ENCODE measurements around the gene CLHC1. TPM values are rescaled to one million over a fixed set of nuclear protein-coding genes. Genes with fewer than 3 reads are reported as not detected.
"Not testable (repeated sequence)": the region's sequence is repeated elsewhere in the genome, so short reads cannot be mapped to it uniquely, and the experiment has no call there.

The CLHC1 gene
- total RNA-seq, 1 donor, result 14.5 TPM

DNA sequence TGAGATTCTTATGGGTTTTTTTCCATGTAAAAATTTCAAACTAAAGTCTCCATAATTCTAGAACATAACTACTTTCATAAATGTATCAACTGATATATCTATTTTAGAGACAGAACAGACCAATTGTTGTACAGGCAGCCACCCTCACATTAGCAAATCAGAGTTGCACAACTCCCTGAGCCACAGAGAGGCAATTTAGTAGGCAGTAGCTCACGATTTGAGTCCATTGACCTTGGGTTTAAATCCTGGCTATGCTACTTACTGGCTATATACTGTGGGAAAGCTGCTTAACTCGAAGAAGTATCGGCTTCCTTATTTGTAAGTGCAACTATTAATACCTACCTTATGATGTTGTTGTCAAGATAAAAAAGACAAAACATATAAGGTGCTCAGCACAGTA, 20.7 kb upstream of the CLHC1 start:
- H3K4me1 ChIP-seq (ENCODE audit: insufficient read depth, low read length), result no peaks in the 10 kb centered on the region
- H3K27me3 ChIP-seq (ENCODE audit: insufficient read depth, low read length), result no peaks in the 10 kb centered on the region
- no peaks in the 10 kb centered on the region for H4K20me1 ChIP-seq (ENCODE audit: insufficient read depth, low read length)
- H3K27ac ChIP-seq (ENCODE audit: low read depth, low read length), result no peak overlapping the region
- H2AFZ ChIP-seq (ENCODE audit: low read length), result no peak overlapping the region
- H3K36me3 ChIP-seq (ENCODE audit: insufficient read depth, low read length), result peaks cover 40% of the 10 kb centered on the region
- H3K9me3 ChIP-seq (ENCODE audit: low read depth, low read length), result no peaks in the 10 kb centered on the region
- no peak for DNase-seq (ENCODE audit: insufficient read length, low spot score, missing footprints)
- H3K4me2 ChIP-seq (ENCODE audit: insufficient read depth, low read length), result no peak overlapping the region
- H3K79me2 ChIP-seq (ENCODE audit: insufficient read depth, low read length), result no peaks in the 10 kb centered on the region
- no peak overlapping the region for H3K4me3 ChIP-seq (ENCODE audit: insufficient read depth, low read length)
- TF ChIP-seq, protein P1, sequence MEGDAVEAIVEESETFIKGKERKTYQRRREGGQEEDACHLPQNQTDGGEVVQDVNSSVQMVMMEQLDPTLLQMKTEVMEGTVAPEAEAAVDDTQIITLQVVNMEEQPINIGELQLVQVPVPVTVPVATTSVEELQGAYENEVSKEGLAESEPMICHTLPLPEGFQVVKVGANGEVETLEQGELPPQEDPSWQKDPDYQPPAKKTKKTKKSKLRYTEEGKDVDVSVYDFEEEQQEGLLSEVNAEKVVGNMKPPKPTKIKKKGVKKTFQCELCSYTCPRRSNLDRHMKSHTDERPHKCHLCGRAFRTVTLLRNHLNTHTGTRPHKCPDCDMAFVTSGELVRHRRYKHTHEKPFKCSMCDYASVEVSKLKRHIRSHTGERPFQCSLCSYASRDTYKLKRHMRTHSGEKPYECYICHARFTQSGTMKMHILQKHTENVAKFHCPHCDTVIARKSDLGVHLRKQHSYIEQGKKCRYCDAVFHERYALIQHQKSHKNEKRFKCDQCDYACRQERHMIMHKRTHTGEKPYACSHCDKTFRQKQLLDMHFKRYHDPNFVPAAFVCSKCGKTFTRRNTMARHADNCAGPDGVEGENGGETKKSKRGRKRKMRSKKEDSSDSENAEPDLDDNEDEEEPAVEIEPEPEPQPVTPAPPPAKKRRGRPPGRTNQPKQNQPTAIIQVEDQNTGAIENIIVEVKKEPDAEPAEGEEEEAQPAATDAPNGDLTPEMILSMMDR (IDR thresholded peaks at IDR 0.05; ENCODE audit: extremely low read depth, low read depth, low read length), result no peak

DNA sequence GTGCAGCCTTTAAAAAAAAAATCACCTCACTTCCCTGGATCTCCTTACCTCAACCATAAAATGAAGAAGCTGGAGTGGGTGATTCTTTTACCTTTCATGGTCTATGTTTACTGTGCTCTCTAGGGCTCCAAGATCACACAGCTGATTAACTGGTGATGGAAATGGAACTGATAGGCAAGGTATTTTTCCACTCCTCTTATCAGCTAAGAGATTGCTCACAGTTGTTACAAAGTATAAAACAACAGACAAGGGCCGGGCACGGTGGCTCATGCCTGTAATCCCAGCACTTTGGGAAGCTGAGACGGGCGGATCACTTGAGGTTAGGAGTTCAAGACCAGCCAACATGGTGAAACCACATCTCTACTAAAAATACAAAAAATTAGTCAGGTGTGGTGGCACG, 14.9 kb upstream of the CLHC1 start:
- no peak overlapping the region for H3K4me3 ChIP-seq (ENCODE audit: insufficient read depth, low read length)
- no peak overlapping the region for H2AFZ ChIP-seq (ENCODE audit: low read length)
- no peaks in the 10 kb centered on the region for H3K27me3 ChIP-seq (ENCODE audit: insufficient read depth, low read length)
- H3K27ac ChIP-seq (ENCODE audit: low read depth, low read length), result no peak overlapping the region
- no peaks in the 10 kb centered on the region for H3K79me2 ChIP-seq (ENCODE audit: insufficient read depth, low read length)
- H4K20me1 ChIP-seq (ENCODE audit: insufficient read depth, low read length), result no peaks in the 10 kb centered on the region
- H3K36me3 ChIP-seq (ENCODE audit: insufficient read depth, low read length), result peaks cover 36% of the 10 kb centered on the region
- H3K9me3 ChIP-seq (ENCODE audit: low read depth, low read length), result no peaks in the 10 kb centered on the region
- TF ChIP-seq, protein P1 (IDR thresholded peaks at IDR 0.05; ENCODE audit: extremely low read depth, low read depth, low read length), result no peak
- H3K4me2 ChIP-seq (ENCODE audit: insufficient read depth, low read length), result no peak overlapping the region
- DNase-seq (ENCODE audit: insufficient read length, low spot score, missing footprints), result no peak
- no peaks in the 10 kb centered on the region for H3K4me1 ChIP-seq (ENCODE audit: insufficient read depth, low read length)

GRCh38 chr2:55245411-55245810, 13.3 kb upstream of the CLHC1 start:
- H3K4me2 ChIP-seq (ENCODE audit: insufficient read depth, low read length), result no peak overlapping the region
- H3K4me1 ChIP-seq (ENCODE audit: insufficient read depth, low read length), result no peaks in the 10 kb centered on the region
- H3K27me3 ChIP-seq (ENCODE audit: insufficient read depth, low read length), result no peaks in the 10 kb centered on the region
- no peaks in the 10 kb centered on the region for H3K9me3 ChIP-seq (ENCODE audit: low read depth, low read length)
- H3K79me2 ChIP-seq (ENCODE audit: insufficient read depth, low read length), result no peaks in the 10 kb centered on the region
- no peak overlapping the region for H3K27ac ChIP-seq (ENCODE audit: low read depth, low read length)
- no peak overlapping the region for H3K4me3 ChIP-seq (ENCODE audit: insufficient read depth, low read length)
- peaks cover 36% of the 10 kb centered on the region for H3K36me3 ChIP-seq (ENCODE audit: insufficient read depth, low read length)
- H4K20me1 ChIP-seq (ENCODE audit: insufficient read depth, low read length), result no peaks in the 10 kb centered on the region
- no peak overlapping the region for H2AFZ ChIP-seq (ENCODE audit: low read length)
- no peak for DNase-seq (ENCODE audit: insufficient read length, low spot score, missing footprints)
- TF ChIP-seq, protein P1 (IDR thresholded peaks at IDR 0.05; ENCODE audit: extremely low read depth, low read depth, low read length), result no peak

DNA sequence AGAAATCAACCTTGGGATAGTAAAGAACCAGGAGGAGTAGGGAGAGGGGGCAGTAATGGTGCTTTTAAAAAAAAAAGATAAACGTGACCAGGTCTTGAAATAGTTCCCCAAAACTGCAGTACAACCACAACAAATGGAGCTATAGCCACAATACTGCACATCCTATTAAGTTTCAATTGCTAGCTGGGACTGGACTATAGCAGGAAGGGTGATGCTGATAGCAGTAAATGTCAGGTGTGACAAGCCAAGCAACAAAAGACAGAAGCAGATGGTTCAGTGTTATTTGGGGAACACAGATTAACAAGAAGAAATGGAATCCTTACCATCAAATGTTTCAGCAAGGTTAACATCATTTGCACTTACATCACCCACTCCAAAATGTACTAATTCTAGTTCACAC, 10.5 kb upstream of the CLHC1 start:
- H2AFZ ChIP-seq (ENCODE audit: low read length), result no peak overlapping the region
- no peak overlapping the region for H3K4me3 ChIP-seq (ENCODE audit: insufficient read depth, low read length)
- H3K36me3 ChIP-seq (ENCODE audit: insufficient read depth, low read length), result peaks cover 24% of the 10 kb centered on the region
- no peaks in the 10 kb centered on the region for H3K79me2 ChIP-seq (ENCODE audit: insufficient read depth, low read length)
- DNase-seq (ENCODE audit: insufficient read length, low spot score, missing footprints), result no peak
- TF ChIP-seq, protein P1 (IDR thresholded peaks at IDR 0.05; ENCODE audit: extremely low read depth, low read depth, low read length), result no peak
- no peak overlapping the region for H3K27ac ChIP-seq (ENCODE audit: low read depth, low read length)
- H3K4me1 ChIP-seq (ENCODE audit: insufficient read depth, low read length), result no peaks in the 10 kb centered on the region
- H3K4me2 ChIP-seq (ENCODE audit: insufficient read depth, low read length), result no peak overlapping the region
- no peaks in the 10 kb centered on the region for H3K9me3 ChIP-seq (ENCODE audit: low read depth, low read length)
- H3K27me3 ChIP-seq (ENCODE audit: insufficient read depth, low read length), result no peaks in the 10 kb centered on the region
- H4K20me1 ChIP-seq (ENCODE audit: insufficient read depth, low read length), result no peaks in the 10 kb centered on the region

DNA sequence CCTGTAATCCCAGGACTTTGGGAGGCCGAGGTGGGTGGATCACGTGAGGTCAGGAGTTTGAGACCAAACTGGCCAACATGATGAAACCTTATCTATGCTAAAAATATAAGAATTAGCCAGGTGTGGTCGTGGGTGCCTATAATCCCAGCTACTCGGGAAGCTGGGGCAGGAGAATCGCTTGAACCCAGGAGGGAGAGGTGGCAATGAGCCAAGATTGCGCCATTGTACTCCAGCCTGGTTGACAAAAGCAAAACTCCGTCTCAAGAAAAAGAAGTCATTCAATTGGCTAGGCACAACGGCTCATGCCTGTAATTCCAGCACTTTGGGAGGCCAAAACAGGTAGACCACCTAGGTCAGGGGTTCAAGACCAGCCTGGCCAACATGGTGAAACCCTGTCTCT, 9.5 kb upstream of the CLHC1 start:
- not testable (repeated sequence) for DNase-seq (ENCODE audit: insufficient read length, low spot score, missing footprints); H2AFZ ChIP-seq (ENCODE audit: low read length)
- peaks cover 25% of the 10 kb centered on the region for H3K36me3 ChIP-seq (ENCODE audit: insufficient read depth, low read length)

More for the DNA sequence above, 9.5 kb upstream of the CLHC1 start:
- not testable (repeated sequence) for H3K9me3 ChIP-seq (ENCODE audit: low read depth, low read length); H3K79me2 ChIP-seq (ENCODE audit: insufficient read depth, low read length); H3K27me3 ChIP-seq (ENCODE audit: insufficient read depth, low read length); H3K27ac ChIP-seq (ENCODE audit: low read depth, low read length); H3K4me2 ChIP-seq (ENCODE audit: insufficient read depth, low read length); H3K4me3 ChIP-seq (ENCODE audit: insufficient read depth, low read length); H3K4me1 ChIP-seq (ENCODE audit: insufficient read depth, low read length); H4K20me1 ChIP-seq (ENCODE audit: insufficient read depth, low read length)
